Measurements from ENCODE around the gene VPS35L. TPM values are rescaled to one million over a fixed set of nuclear protein-coding genes. Genes with fewer than 3 reads are reported as not detected.

The VPS35L gene
- total RNA-seq, 4 donors from 2014 or later: 41.4 to 68.1 (median 61.1) TPM

DNA sequence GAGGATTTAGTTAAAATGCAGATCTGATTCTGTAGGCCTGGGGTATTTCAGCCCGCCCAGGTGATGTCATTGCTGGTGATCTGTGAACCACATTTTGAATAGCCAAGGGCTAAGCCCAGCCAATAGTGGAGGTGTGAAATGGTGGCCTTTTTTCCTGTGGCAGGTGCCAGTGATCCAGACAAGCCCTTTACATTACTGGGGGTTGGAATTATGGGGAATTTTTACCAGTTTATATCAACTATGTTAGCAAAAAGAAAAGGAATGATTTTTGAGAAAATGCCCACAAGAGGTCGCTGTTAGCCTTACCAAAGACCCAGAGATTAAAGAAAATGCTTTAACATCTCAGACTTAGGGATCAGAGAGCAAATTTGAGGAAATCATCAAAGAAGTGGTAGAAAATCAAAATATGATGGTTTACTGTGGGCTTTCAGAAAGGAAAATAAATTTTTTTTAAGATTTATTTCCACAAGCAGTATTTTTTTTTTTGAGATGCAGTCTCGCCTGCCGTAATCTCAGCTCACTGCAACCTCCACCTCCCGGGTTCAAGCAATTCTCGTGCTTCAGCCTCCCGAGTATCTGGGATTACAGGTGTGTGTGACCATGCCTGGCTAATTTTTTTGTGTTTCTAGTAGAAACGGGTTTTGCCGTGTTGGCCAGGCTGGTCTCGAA is 3.9 kb downstream of the VPS35L start:
- 77 to 81% methylated on average over 10 of the region's 10 CpGs for WGBS, 2 donors
- H3K9me3 ChIP-seq: peaks cover 0 to 13% (median 0%) of the 10 kb centered on the region in 4 donors
- no peaks in the 10 kb centered on the region for H3K27me3 ChIP-seq
- peaks cover 0 to 18% (median 0%) of the 10 kb centered on the region in 3 donors for H3K36me3 ChIP-seq
- TF ChIP-seq EP300 (IDR thresholded peaks at IDR 0.05) (no peak), POLR2A (IDR thresholded peaks at IDR 0.05) (no peak)
- TF ChIP-seq, protein P1, sequence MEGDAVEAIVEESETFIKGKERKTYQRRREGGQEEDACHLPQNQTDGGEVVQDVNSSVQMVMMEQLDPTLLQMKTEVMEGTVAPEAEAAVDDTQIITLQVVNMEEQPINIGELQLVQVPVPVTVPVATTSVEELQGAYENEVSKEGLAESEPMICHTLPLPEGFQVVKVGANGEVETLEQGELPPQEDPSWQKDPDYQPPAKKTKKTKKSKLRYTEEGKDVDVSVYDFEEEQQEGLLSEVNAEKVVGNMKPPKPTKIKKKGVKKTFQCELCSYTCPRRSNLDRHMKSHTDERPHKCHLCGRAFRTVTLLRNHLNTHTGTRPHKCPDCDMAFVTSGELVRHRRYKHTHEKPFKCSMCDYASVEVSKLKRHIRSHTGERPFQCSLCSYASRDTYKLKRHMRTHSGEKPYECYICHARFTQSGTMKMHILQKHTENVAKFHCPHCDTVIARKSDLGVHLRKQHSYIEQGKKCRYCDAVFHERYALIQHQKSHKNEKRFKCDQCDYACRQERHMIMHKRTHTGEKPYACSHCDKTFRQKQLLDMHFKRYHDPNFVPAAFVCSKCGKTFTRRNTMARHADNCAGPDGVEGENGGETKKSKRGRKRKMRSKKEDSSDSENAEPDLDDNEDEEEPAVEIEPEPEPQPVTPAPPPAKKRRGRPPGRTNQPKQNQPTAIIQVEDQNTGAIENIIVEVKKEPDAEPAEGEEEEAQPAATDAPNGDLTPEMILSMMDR (IDR thresholded peaks at IDR 0.05): peak; percentile 42 to 71 (median 70)
- peaks cover 0 to 17% (median 6%) of the 10 kb centered on the region in 4 donors for H3K4me1 ChIP-seq
- no peak overlapping the region for H3K27ac ChIP-seq
- DNase-seq (ENCODE audit: low spot score in 2 of 2): peak in 1 of 2 donors; percentile 53
- H3K4me3 ChIP-seq: no peak overlapping the region

DNA sequence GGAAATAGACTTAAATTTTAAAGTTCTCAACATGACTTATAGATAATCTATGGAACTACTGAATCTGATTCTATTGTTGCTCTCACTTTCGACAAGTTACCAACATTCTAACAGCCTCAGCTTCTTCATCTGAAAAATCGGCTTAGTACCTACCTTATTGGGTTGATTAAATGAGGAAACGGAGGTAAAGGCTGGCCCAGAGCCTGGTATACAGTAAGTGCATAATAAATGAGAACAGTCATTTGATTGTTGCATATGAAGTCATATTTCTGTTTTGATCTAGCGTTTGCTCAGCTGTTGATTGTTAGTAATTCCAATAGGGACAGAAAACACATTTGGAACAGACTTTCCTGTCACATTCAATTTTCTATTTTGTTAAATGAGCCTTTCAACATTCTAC is 4.6 kb downstream of the VPS35L start:
- no peak overlapping the region for H3K27ac ChIP-seq
- H3K27me3 ChIP-seq: no peaks in the 10 kb centered on the region
- peaks cover 0 to 17% (median 4%) of the 10 kb centered on the region in 4 donors for H3K4me1 ChIP-seq
- H3K4me3 ChIP-seq: no peak overlapping the region
- no peak for DNase-seq (ENCODE audit: low spot score in 2 of 2)
- TF ChIP-seq POLR2A (IDR thresholded peaks at IDR 0.05) (no peak), EP300 (IDR thresholded peaks at IDR 0.05) (no peak)
- TF ChIP-seq, protein P1 (IDR thresholded peaks at IDR 0.05): no peak
- peaks cover 0 to 13% (median 0%) of the 10 kb centered on the region in 4 donors for H3K9me3 ChIP-seq
- WGBS, 2 donors: 85 to 88% methylated on average over 4 of the region's 4 CpGs
- peaks cover 0 to 23% (median 1%) of the 10 kb centered on the region in 3 donors for H3K36me3 ChIP-seq

DNA sequence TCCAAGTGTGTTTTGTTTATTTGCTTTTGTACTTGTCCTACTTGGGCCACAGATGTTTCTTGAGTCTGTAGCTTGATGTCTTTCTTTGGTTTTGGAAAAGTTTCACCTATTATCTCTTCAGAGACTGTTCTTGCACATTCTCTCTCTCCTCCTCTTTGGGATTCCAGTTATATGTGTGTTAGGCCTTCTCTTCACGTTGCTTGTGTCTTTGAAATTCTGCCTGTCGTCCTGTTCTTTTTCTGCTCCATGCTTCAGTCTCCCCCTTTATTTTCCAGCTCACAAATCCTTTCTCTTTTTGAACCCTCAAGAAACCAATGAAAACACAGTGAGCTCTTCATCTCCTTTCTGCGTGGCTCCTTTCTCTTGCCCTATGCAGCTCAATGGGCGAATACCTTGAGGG is 7.9 kb downstream of the VPS35L start:
- no peak overlapping the region for H3K27ac ChIP-seq
- no peaks in the 10 kb centered on the region for H3K27me3 ChIP-seq
- no peak for TF ChIP-seq EP300 (IDR thresholded peaks at IDR 0.05)
- no peak overlapping the region for H3K4me3 ChIP-seq
- DNase-seq (ENCODE audit: low spot score in 2 of 2): no peak
- 82 to 96% methylated on average over 4 of the region's 4 CpGs for WGBS, 2 donors
- peaks cover 0 to 13% (median 0%) of the 10 kb centered on the region in 4 donors for H3K9me3 ChIP-seq
- peaks cover 0 to 56% (median 6%) of the 10 kb centered on the region in 3 donors for H3K36me3 ChIP-seq
- H3K4me1 ChIP-seq: peaks cover 0 to 3% (median 0%) of the 10 kb centered on the region in 4 donors

DNA sequence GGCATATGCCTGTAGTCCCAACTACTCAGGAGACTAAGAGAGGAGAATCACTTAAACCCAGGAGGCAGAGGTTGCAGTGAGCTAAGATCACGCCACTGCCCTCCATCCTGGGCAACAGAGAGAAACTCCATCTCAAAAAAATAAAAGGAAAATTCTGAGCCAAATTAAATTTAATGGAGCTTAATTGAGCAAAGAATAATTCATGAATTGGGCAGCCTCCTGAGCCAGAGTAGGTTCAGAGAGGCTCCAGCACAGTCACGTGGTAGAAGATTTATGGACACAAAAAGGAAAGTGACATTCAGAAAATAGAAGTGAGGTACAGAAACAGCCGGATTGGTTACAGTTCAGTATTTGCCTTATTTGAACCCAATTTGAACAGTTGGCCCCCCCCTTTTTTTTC is 10.9 kb downstream of the VPS35L start:
- Histone ChIP-seq H3K9me3 (peaks cover 0 to 13% (median 0%) of the 10 kb centered on the region in 4 donors), H3K36me3 (peaks cover 0 to 86% (median 6%) of the 10 kb centered on the region in 3 donors), H3K4me3 (no peak overlapping the region), H3K27me3 (no peaks in the 10 kb centered on the region), H3K27ac (no peak overlapping the region), H3K4me1 (no peaks in the 10 kb centered on the region)
- TF ChIP-seq EP300 (IDR thresholded peaks at IDR 0.05) (no peak), POLR2A (IDR thresholded peaks at IDR 0.05) (no peak)
- TF ChIP-seq, protein P1 (IDR thresholded peaks at IDR 0.05): no peak
- DNase-seq (ENCODE audit: low spot score in 2 of 2): no peak
- 95 to 97% methylated on average over 3 of the region's 3 CpGs for WGBS, 2 donors

DNA sequence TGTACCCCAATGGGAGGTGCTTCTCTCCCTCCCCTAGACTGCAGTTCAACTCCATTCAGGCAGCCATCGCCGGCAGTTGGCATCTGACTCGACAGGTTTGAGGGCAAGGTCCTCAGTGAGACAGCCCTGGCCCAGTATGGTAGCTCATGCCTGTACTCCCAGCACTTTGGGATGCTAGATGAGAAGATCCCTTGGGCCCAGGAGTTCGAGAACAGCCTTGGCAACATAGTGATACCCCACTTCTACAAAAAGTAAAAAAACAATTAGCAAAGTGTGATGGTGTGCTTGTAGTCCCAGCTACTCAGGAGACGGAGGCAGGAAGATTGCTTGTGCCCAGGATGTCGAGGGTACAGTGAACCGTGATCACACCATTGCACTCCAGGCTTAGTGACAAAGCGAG is 12.1 kb downstream of the VPS35L start:
- Histone ChIP-seq H3K9me3 (peaks cover 0 to 13% (median 0%) of the 10 kb centered on the region in 4 donors), H3K27me3 (no peaks in the 10 kb centered on the region), H3K27ac (no peak overlapping the region), H3K4me3 (no peak overlapping the region), H3K4me1 (no peaks in the 10 kb centered on the region), H3K36me3 (peaks cover 0 to 98% (median 8%) of the 10 kb centered on the region in 3 donors)
- WGBS, 2 donors: 92 to 94% methylated on average over 8 of the region's 8 CpGs
- TF ChIP-seq POLR2A (IDR thresholded peaks at IDR 0.05): no peak
- TF ChIP-seq, protein P1 (IDR thresholded peaks at IDR 0.05): no peak
- no peak for TF ChIP-seq EP300 (IDR thresholded peaks at IDR 0.05)
- DNase-seq (ENCODE audit: low spot score in 2 of 2): no peak

Data from tibial nerve (tissue), 4 donors.